VCaP (cell line): ENCODE data around the gene CACNG1.

Experiments
- H3K27ac ChIP-seq: fragments of 450-650 bp; 2 replicates; pipeline ENCODE4 v1.5.1; 2017
- CTCF ChIP-seq: fragments of 450-650 bp; conservative IDR thresholded peaks from 2 replicates; pipeline ENCODE4 v1.5.1; 2017; ENCODE audit warnings: mild to moderate bottlenecking, moderate library complexity

The CACNG1 gene

GRCh38 chr17:67026341-67026740 is 18.0 kb upstream of the CACNG1 start:
- no peak for TF ChIP-seq CTCF
- no peak overlapping the region for H3K27ac ChIP-seq

DNA sequence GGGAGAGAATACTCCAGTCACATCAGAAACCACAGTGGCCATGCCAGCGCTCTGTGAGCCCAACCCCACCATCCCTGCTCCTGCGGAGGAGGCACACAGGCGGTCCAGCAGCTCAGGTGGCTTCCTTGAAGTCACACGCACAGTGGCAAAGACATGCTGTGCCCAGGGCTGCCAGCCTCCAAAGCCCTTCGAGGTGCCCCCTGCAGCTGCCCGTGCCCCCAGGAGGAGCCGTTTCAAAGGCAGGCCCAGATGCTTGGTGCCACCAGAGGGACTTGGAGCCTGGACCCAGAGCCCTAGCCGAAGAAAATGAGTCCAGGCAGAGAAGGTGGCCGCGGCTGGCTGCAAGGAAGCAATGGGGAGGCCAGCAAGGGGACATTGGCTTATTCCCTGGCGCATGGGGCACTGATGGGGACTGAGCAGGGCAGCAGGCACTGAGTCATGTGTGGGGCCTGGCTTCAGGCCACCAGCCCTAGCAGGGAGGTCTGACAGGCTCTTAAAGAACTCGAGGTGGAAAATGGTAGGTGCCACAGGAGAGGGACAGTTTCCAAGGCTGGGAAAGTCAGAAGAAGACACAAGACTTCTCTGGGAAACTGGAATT is 17.2 kb upstream of the CACNG1 start:
- H3K27ac ChIP-seq = no peak overlapping the region
- no peak for TF ChIP-seq CTCF

DNA sequence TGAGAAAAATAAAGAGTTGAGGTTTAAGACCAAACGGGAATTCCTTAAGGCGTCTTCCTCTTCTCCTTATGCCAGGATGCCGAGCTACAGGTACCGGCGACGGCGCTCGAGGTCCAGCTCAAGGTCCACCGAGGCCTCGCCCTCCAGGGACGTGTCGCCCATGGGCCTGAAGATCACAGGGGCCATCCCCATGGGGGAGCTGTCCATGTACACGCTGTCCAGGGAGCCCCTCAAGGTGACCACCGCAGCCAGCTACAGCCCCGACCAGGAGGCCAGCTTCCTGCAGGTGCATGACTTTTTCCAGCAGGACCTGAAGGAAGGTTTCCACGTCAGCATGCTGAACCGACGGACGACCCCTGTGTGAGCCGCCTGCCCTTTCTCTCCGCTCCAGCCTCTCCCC is 13.7 kb upstream of the CACNG1 start:
- H3K27ac ChIP-seq = no peak overlapping the region
- no peak for TF ChIP-seq CTCF

GRCh38 chr17:67032382-67032781 is 12.0 kb upstream of the CACNG1 start:
- TF ChIP-seq CTCF = no peak
- H3K27ac ChIP-seq = peak overlapping the region; percentile 42

- peak overlapping the region; percentile 42; the same call in 1 of the 2 replicates for H3K27ac ChIP-seq
- no peak for TF ChIP-seq CTCF
These were observed 11.4 kb upstream of the CACNG1 start for GRCh38 chr17:67032985-67033384.

- no peak overlapping the region for H3K27ac ChIP-seq
- TF ChIP-seq CTCF = no peak
These were observed 10.7 kb upstream of the CACNG1 start for GRCh38 chr17:67033613-67034012.

DNA sequence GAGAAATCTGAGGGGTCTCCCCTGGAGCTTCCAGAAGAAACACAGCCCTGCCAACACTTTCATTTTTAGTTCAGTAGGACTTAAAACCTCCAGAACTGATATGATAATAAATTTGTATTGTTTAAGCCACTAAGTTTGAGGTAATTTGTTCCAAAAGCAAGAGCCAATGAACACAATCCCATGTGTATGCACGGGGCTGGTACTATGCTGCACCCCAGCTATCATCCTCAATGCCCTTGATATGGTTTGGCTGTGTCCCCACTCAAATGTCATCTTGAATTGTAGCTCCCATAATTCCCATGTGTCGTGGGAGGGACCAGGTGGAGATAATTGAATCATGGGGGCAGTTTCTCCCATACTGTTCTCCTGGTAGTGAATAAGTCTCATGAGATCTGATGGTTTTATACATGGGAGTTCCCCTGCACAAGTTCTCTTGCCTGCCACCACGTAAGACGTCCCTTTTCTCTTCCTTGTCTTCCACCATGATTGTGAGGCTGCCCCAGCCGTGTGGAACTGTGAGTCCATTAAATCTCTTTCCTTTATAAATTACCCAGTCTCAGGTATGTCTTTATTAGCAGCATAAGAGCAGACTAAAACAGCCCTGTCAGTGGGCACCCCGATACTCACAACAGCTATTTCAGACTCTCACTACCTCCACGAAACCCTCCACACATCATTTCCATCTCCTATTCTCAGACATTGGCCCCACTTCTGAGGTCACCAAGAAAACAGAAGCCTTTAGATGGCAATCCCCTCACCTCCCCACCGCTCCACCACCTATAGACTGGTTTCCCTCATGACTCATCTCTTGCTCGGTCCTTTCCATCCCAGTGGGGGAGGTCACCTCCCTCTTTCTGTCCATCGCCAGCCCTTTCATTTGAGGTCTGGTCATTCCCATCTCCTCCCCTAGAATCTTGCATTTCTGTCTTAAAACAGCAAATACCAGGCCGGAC is 8.9 kb upstream of the CACNG1 start:
- TF ChIP-seq CTCF = no peak
- H3K27ac ChIP-seq = no peak overlapping the region
